Common myeloid progenitor, CD34-positive (primary cell): ENCODE results near the gene KCNMA1.

Source experiments
- CTCF ChIA-PET: fragments of 350-600 bp; sonication (Branson Sonifier 250); formaldehyde crosslinking; loops from one replicate; lab custom pipeline; 2021; ENCODE audit warnings: antibody characterized with exemption; lab: Charles Lee
- POLR2A ChIA-PET: fragments of 350-600 bp; sonication (Branson Sonifier 250); formaldehyde crosslinking; loops from one replicate; lab custom pipeline; 2021; ENCODE audit warnings: antibody characterized with exemption; lab: Charles Lee
- DNase-seq, 3 donors: peaks; one replicate each; pipeline versions ENCODE4 v3.0.0 to v3.0.0-alpha.2; 2013
- H3K27ac ChIP-seq, 2 experiments: 1 replicate in 1 of 2; 2 replicates in 1 of 2; pipeline ENCODE4 v1.7.0; 2013; ENCODE audit warnings: inconsistent platforms in 2 of 2, low read length in 2 of 2, mild to moderate bottlenecking in 2 of 2, low read depth in 1 of 2, moderate library complexity in 1 of 2; ENCODE audit not compliant: severe bottlenecking in 2 of 2, insufficient read depth in 1 of 2, poor library complexity in 1 of 2
- H3K27me3 ChIP-seq, 5 experiments: replicated peaks in 2 of 5; 1 replicate in 3 of 5; 2 replicates in 2 of 5; pipeline versions ENCODE4 v1.6.1 to v1.7.0; 2013; ENCODE audit warnings: low read length in 4 of 5, mild to moderate bottlenecking in 2 of 5, moderate library complexity in 2 of 5, inconsistent platforms in 1 of 5; ENCODE audit not compliant: insufficient read depth in 5 of 5, control insufficient read depth in 4 of 5
- H3K36me3 ChIP-seq, 4 experiments: 1 replicate in 2 of 4; 2 replicates in 2 of 4; pipeline versions ENCODE4 v1.6.1 to v1.7.0; 2013; ENCODE audit warnings: low read length in 3 of 4, control low read depth in 1 of 4, mild to moderate bottlenecking in 1 of 4; ENCODE audit not compliant: control insufficient read depth in 4 of 4, insufficient read depth in 4 of 4
- H3K4me1 ChIP-seq, 4 experiments: 1 replicate in 3 of 4; 2 replicates in 1 of 4; pipeline versions ENCODE4 v1.6.1 to v1.7.1; 2013; ENCODE audit warnings: low read length in 3 of 4, mild to moderate bottlenecking in 3 of 4, control low read depth in 1 of 4, inconsistent platforms in 1 of 4, moderate library complexity in 1 of 4; ENCODE audit not compliant: control insufficient read depth in 4 of 4, insufficient read depth in 4 of 4; ENCODE audit errors: control extremely low read depth in 1 of 4
- H3K4me3 ChIP-seq, 7 experiments: 1 replicate in 4 of 7; 2 replicates in 3 of 7; pipeline versions ENCODE4 v1.5.1 to v1.7.0; 2013; ENCODE audit warnings: mild to moderate bottlenecking in 7 of 7, low read length in 6 of 7, moderate library complexity in 6 of 7, inconsistent platforms in 2 of 7, low read depth in 2 of 7, control low read depth in 1 of 7; ENCODE audit not compliant: insufficient read depth in 4 of 7, control insufficient read depth in 1 of 7; ENCODE audit errors: extremely low read depth in 1 of 7
- H3K9me3 ChIP-seq, 5 experiments: 1 replicate in 4 of 5; 2 replicates in 1 of 5; pipeline versions ENCODE4 v1.6.1 to v1.7.1; 2013; ENCODE audit warnings: low read length in 4 of 5, mild to moderate bottlenecking in 2 of 5, inconsistent platforms in 1 of 5, low read depth in 1 of 5, moderate library complexity in 1 of 5; ENCODE audit not compliant: control insufficient read depth in 4 of 5, insufficient read depth in 2 of 5; ENCODE audit errors: control extremely low read depth in 1 of 5
- WGBS: methylation state at CpG from one replicate; pipeline ENCODE4 v1.1.5; 2013; ENCODE audit not compliant: insufficient coverage; 5-methylcytosine and 5-hydroxymethylcytosine counted together

KCNMA1 gene

DNA sequence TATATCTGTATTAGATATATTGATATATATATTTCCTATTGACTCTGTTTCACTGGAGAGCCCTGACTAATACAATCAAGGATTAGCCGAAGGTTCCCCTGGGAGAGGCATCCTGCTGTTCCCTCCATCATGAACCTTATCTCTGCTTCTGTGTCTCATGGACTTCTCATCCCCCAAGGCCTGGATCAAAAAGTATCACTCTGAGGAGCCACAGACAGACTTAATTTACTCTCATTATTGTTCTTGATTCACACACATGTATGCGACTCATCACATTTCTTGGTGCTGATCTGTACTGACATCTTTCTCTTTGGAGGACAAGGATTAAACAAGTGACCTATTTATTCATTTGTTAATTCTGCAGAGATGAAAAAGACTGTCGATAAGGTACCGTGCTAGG, 550.2 kb downstream of the KCNMA1 start:
- no peak for DNase-seq
- no peaks in the 10 kb centered on the region for H3K27me3 ChIP-seq
- no peaks in the 10 kb centered on the region for H3K9me3 ChIP-seq
- 100% methylated on average over 1 of the region's 4 CpGs for WGBS
- H3K36me3 ChIP-seq: no peaks in the 10 kb centered on the region
- ChIA-PET CTCF (no interaction called here), POLR2A (no interaction called here)
- H3K27ac ChIP-seq: no peak overlapping the region
- H3K4me3 ChIP-seq: no peak overlapping the region
- no peaks in the 10 kb centered on the region for H3K4me1 ChIP-seq

DNA sequence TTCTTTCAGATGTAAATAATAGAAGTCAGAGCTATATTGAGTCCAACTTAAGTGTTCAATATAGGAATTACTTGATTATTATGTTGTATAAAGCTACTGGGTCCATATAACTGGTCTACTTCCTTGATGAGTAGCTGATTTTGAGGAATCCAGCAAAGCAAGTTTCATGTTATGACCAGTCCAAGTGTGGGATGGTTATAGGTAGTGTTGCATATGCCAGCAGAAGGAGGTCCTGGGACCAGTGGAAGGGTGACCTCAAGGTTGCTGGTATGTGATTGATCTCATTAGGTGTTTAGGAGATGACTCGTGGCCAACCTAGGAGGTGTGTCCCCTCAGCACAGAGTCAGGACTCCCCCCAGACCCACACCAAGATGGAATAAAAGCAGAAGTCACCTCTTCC, 551.5 kb downstream of the KCNMA1 start:
- no CpG with 5 or more reads among the region's 1 CpG for WGBS
- no peaks in the 10 kb centered on the region for H3K27me3 ChIP-seq
- CTCF ChIA-PET: no interaction called here

DNA sequence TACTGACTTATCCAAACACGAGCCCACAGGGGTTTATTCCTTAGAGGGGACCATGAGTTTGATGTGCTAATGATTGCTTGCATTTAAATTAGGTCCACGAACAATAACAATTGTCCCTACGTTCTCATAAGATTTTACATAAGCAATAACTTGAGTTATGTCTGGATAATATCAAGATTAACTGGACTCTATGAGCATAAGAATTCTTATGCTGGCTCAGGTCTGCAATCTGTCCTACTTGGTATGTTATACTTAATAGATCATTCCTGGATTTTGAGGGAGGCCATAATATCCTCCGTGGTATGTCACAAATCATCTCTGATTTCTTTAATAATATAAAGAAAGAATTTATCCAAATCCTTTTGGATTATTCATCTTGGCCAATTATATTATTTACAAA, 552.3 kb downstream of the KCNMA1 start:
- ChIA-PET POLR2A (no interaction called here), CTCF (no interaction called here)
- no peaks in the 10 kb centered on the region for H3K4me1 ChIP-seq
- no peaks in the 10 kb centered on the region for H3K36me3 ChIP-seq
- no peaks in the 10 kb centered on the region for H3K27me3 ChIP-seq
- DNase-seq: no peak
- WGBS: no CpG with 5 or more reads among the region's 4 CpGs
- no peaks in the 10 kb centered on the region for H3K9me3 ChIP-seq
- no peak overlapping the region for H3K27ac ChIP-seq
- no peak overlapping the region for H3K4me3 ChIP-seq

More for the DNA sequence above, 551.5 kb downstream of the KCNMA1 start:
- POLR2A ChIA-PET: no interaction called here
- no peak overlapping the region for H3K4me3 ChIP-seq
- no peaks in the 10 kb centered on the region for H3K4me1 ChIP-seq
- no peaks in the 10 kb centered on the region for H3K9me3 ChIP-seq
- DNase-seq: no peak
- no peak overlapping the region for H3K27ac ChIP-seq
- H3K36me3 ChIP-seq: no peaks in the 10 kb centered on the region

DNA sequence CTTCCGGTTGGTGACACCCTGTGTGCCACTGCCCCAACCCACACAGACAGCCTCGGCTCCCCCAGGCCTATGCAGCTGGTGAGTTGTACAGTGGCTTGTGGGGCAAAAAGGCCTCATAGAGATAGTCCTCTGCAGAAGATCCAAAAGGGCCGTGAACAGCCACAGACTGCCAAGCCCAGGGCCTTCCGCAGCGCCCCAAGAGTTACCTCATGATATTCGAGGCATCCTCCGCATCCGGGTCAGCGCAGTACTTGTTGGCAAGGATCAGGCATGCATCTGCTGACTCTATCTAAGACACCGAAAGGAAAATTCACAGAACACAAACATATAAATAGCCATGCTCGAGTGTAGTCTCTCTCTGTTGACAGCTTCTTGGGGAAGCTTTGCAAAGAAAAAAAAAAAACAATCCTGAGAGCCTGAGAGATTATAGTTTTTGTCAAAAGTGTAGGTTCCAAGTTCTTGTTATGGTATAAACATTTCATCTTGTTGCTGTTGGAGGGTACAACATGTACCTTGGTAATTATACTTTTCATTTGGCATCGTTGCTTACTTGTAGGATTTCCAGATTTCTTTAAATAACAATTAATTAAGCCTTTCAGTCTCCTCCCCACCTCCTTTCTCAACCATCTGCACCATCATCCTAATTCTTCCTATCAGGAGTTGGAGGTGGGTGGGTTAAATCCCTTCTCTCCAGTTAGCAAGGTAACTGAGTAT, 553.0 kb downstream of the KCNMA1 start:
- DNase-seq: no peak
- H3K9me3 ChIP-seq: no peaks in the 10 kb centered on the region
- no peak overlapping the region for H3K27ac ChIP-seq
- H3K4me3 ChIP-seq: no peak overlapping the region
- no peaks in the 10 kb centered on the region for H3K27me3 ChIP-seq
- no peaks in the 10 kb centered on the region for H3K36me3 ChIP-seq
- CTCF ChIA-PET: no interaction called here
- H3K4me1 ChIP-seq: no peaks in the 10 kb centered on the region
- over 99% methylated on average over 9 of the region's 12 CpGs for WGBS
- POLR2A ChIA-PET: no interaction called here

DNA sequence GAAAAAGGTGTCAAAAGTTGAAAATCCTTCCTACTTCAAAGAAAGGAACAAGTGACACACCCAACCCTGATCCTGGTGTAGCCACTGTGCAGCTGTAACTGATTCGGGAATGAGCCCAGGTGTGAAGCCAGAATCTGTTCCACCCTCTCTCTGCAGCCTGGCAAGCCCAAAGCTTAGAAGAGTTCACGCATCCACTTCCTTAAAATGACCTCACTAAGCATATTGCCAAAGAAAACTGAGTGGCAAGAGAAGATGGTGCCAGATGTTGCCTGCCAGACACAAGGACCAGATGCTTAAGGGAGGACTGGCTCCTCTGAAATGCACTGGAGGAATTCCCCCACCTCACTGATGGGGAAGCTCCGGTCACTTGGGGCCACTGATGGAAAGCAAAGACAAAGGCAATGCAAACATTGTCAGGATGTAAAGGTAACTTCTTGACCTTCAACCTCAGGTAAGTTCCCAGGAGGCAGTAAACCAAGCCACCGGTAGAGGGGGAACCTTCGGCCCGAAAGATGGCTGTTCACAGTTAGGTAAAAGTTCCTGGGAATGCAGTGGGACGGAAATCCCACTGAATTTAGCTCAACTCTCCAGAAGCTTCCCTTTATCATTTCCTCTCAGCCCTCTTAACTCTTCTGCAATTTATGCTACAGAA, 554.9 kb downstream of the KCNMA1 start:
- ChIA-PET CTCF (no interaction called here), POLR2A (no interaction called here)
- peak in 1 of 3 donors; percentile 10 for DNase-seq
- Histone ChIP-seq H3K27ac (no peak overlapping the region), H3K9me3 (no peaks in the 10 kb centered on the region), H3K4me3 (no peak overlapping the region), H3K36me3 (no peaks in the 10 kb centered on the region), H3K4me1 (no peaks in the 10 kb centered on the region), H3K27me3 (no peaks in the 10 kb centered on the region)
- WGBS: 64% methylated on average over 6 of the region's 7 CpGs

DNA sequence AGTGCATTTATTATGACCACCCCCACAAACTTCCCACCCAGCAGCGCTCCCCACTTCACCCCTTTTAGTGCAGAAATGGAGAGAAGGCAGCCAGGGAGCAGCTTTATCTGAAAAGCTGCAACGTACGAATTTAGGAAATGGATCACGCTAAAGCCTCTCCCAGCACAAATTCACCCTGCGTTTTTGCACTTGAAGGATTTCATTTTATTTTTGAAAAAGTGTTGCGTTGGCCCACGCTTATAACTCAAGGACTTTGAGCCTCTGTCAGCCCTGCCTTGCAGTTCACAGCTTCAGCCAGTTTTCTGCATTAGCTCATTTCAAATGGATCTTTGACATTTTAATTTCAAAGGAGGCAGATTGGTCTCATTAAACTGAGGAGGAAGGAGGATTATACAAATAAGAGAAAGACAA, 556.1 kb downstream of the KCNMA1 start:
- no peaks in the 10 kb centered on the region for H3K27me3 ChIP-seq
- H3K36me3 ChIP-seq: no peaks in the 10 kb centered on the region
- no peaks in the 10 kb centered on the region for H3K9me3 ChIP-seq
- CTCF ChIA-PET: no interaction called here
- POLR2A ChIA-PET: no interaction called here
- no peak overlapping the region for H3K4me3 ChIP-seq
- H3K27ac ChIP-seq: no peak overlapping the region
- H3K4me1 ChIP-seq: no peaks in the 10 kb centered on the region
- 100% methylated on average over 4 of the region's 7 CpGs for WGBS
- no peak for DNase-seq

DNA sequence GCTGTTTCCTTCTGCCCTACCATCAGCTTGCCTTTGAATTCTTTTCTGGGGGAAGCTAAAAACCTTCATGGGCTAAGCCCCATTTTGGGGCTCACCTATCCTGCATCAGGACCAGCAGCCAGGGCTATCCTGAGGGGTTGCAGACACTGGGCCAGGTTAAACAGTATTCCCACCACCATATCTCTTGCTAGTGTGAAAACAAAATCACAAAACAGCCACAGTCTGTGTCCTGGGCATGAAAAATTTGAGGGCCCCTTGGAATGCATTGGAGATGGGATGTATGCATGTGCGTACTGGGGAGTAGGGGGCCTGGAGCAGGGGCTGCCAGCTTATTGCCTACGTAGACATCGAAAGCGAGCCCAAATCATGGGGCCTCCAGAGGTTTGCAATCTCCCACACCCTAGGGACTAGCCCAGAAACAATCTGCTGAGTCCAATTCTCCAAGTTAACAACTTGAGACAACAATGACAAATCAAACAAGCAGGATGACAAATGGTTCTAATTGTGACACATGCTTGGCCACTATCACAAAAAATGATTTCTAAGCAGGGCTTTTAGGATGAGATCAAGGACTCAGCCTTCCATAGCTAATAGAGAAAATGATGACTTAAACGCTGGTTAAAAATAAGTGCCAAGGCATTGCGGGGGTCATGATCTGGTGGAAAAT, 557.1 kb downstream of the KCNMA1 start:
- no peak overlapping the region for H3K27ac ChIP-seq
- H3K27me3 ChIP-seq: no peaks in the 10 kb centered on the region
- ChIA-PET CTCF (no interaction called here), POLR2A (no interaction called here)
- no peaks in the 10 kb centered on the region for H3K4me1 ChIP-seq
- no peaks in the 10 kb centered on the region for H3K9me3 ChIP-seq
- 96% methylated on average over 6 of the region's 6 CpGs for WGBS
- no peaks in the 10 kb centered on the region for H3K36me3 ChIP-seq
- DNase-seq: no peak
- H3K4me3 ChIP-seq: no peak overlapping the region
